Fibroblast of mammary gland (primary cell): ENCODE results near the gene TNFAIP3.

ENCODE experiments used
- DNase-seq: peaks from one replicate; pipeline ENCODE4 v3.0.0-alpha.2; 2010; ENCODE audit warnings: low read depth
- H3K4me3 ChIP-seq: 2 replicates; pipeline ENCODE4 v1.5.1; 2011; ENCODE audit warnings: low read depth, mild to moderate bottlenecking, low read length, moderate library complexity; ENCODE audit not compliant: control insufficient read depth
- CTCF ChIP-seq: conservative IDR thresholded peaks from 2 replicates; pipeline ENCODE4 v1.5.1; 2011; ENCODE audit warnings: low read depth, low read length, inconsistent platforms; ENCODE audit not compliant: control insufficient read depth, insufficient read depth

TNFAIP3 gene

GRCh38 chr6:137853569-137854213, 13.4 kb upstream of the TNFAIP3 start:
- no peak overlapping the region for H3K4me3 ChIP-seq
- peak; percentile 89 for DNase-seq
- no peak for TF ChIP-seq CTCF

- TF ChIP-seq CTCF, result no peak
- no peak for DNase-seq
- H3K4me3 ChIP-seq, result no peak overlapping the region
Measured at GRCh38 chr6:137856138-137856898, 10.7 kb upstream of the TNFAIP3 start.

GRCh38 chr6:137859025-137859424, 8.0 kb upstream of the TNFAIP3 start:
- TF ChIP-seq CTCF, result no peak
- DNase-seq, result no peak
- H3K4me3 ChIP-seq, result no peak overlapping the region

GRCh38 chr6:137860394-137861005, 6.6 kb upstream of the TNFAIP3 start:
- no peak for TF ChIP-seq CTCF
- DNase-seq, result no peak
- no peak overlapping the region for H3K4me3 ChIP-seq

GRCh38 chr6:137861550-137862337, 5.3 kb upstream of the TNFAIP3 start:
- no peak overlapping the region for H3K4me3 ChIP-seq
- no peak for TF ChIP-seq CTCF
- DNase-seq, result no peak

- DNase-seq, result no peak
- H3K4me3 ChIP-seq, result no peak overlapping the region
- no peak for TF ChIP-seq CTCF
Measured at GRCh38 chr6:137862419-137863090, 4.5 kb upstream of the TNFAIP3 start.
